GM18858 (cell line): Measurements from ENCODE around the gene PARP15.
"Not testable (repeated sequence)": the region's sequence is repeated elsewhere in the genome, so short reads cannot be mapped to it uniquely, and the experiment has no call there.

Experiments used
- ATAC-seq: cut with Tn5 transposase; IDR thresholded peaks from one replicate; pipeline ENCODE4 v1.9.1; 2021; ENCODE audit not compliant: unreplicated experiment

PARP15 gene

GRCh38 chr3:122577409-122578031 lies at the start of gene PARP15:
Gene PARP15, plus strand, starts transcription at chr3:122577650. Its CDS starts 18 bp downstream, at chr3:122577668.
- no peak for ATAC-seq

- ATAC-seq: no peak
These were observed 47.3 kb upstream of the PARP15 start for GRCh38 chr3:122530164-122530563.

- no peak for ATAC-seq
These were observed 44.0 kb upstream of the PARP15 start for GRCh38 chr3:122533480-122533879.

GRCh38 chr3:122533931-122534334 lies 43.5 kb upstream of the PARP15 start:
- ATAC-seq: peak; percentile 100

GRCh38 chr3:122535964-122536631 lies 41.4 kb upstream of the PARP15 start:
- ATAC-seq: no peak

- ATAC-seq: no peak
These were observed 40.8 kb upstream of the PARP15 start for GRCh38 chr3:122536632-122537001.

GRCh38 chr3:122538956-122539490 lies 38.4 kb upstream of the PARP15 start:
- ATAC-seq: no peak

- no peak for ATAC-seq
These were observed 31.3 kb upstream of the PARP15 start for GRCh38 chr3:122546151-122546550.

- ATAC-seq: no peak
These were observed 29.4 kb upstream of the PARP15 start for GRCh38 chr3:122548076-122548475.

- no peak for ATAC-seq
These were observed 28.8 kb upstream of the PARP15 start for GRCh38 chr3:122548619-122549018.

- no peak for ATAC-seq
These were observed 24.3 kb upstream of the PARP15 start for GRCh38 chr3:122553171-122553570.

- ATAC-seq: no peak
These were observed 22.0 kb upstream of the PARP15 start for GRCh38 chr3:122555275-122556071.

- ATAC-seq: no peak
These were observed 20.1 kb upstream of the PARP15 start for GRCh38 chr3:122557356-122557755.

GRCh38 chr3:122558605-122559004 lies 18.8 kb upstream of the PARP15 start:
- no peak for ATAC-seq

- ATAC-seq: no peak
These were observed 17.5 kb upstream of the PARP15 start for GRCh38 chr3:122559906-122560305.

- ATAC-seq: no peak
These were observed 16.8 kb upstream of the PARP15 start for GRCh38 chr3:122560680-122561079.

- ATAC-seq: no peak
These were observed 14.3 kb upstream of the PARP15 start for GRCh38 chr3:122562923-122563716.

- no peak for ATAC-seq
These were observed 13.8 kb upstream of the PARP15 start for GRCh38 chr3:122563717-122564025.

GRCh38 chr3:122564155-122564912 lies 13.1 kb upstream of the PARP15 start, which contains the start of the genes DTX3L and PARP9:
Gene DTX3L, plus strand, starts transcription at chr3:122564338. Its CDS starts 89 bp downstream, at chr3:122564427.
Gene PARP9, minus strand, starts transcription at chr3:122564300. Its CDS starts 4,680 bp downstream, at chr3:122559620.
- no peak for ATAC-seq

GRCh38 chr3:122568131-122568530 lies 9.3 kb upstream of the PARP15 start:
- ATAC-seq: not testable (repeated sequence)
